Neuronal stem cell (in vitro differentiated cells): ENCODE results near the gene HIRIP3.

Experiments
- DNase-seq: peaks from one replicate; pipeline ENCODE4 v3.0.0-alpha.2; 2013; ENCODE audit warnings: low spot score
- H2AFZ ChIP-seq: one replicate; pipeline ENCODE4 v1.6.1; 2013; ENCODE audit warnings: mild to moderate bottlenecking, low read length, inconsistent platforms
- H2AK5ac ChIP-seq: 2 replicates; pipeline ENCODE4 v1.6.1; 2013; ENCODE audit warnings: low read depth, mild to moderate bottlenecking, inconsistent platforms, low read length, moderate library complexity, mixed read lengths
- H2BK120ac ChIP-seq: 2 replicates; pipeline ENCODE4 v1.6.1; 2013; ENCODE audit warnings: low read depth, mild to moderate bottlenecking, inconsistent platforms, low read length, moderate library complexity, mixed read lengths
- H2BK12ac ChIP-seq: one replicate; pipeline ENCODE4 v1.6.1; 2013; ENCODE audit warnings: low read length, inconsistent platforms
- H2BK15ac ChIP-seq: 2 replicates; pipeline ENCODE4 v1.6.1; 2013; ENCODE audit warnings: mild to moderate bottlenecking, low read length, inconsistent platforms, mixed read lengths
- H2BK5ac ChIP-seq: one replicate; pipeline ENCODE4 v1.6.1; 2013; ENCODE audit warnings: inconsistent platforms, mild to moderate bottlenecking, low read length, moderate library complexity
- H3K14ac ChIP-seq: one replicate; pipeline ENCODE4 v1.6.1; 2013; ENCODE audit warnings: low read length, inconsistent platforms
- H3K18ac ChIP-seq: 2 replicates; pipeline ENCODE4 v1.6.1; 2013; ENCODE audit warnings: low read length, inconsistent platforms
- H3K23ac ChIP-seq: 2 replicates; pipeline ENCODE4 v1.6.1; 2013; ENCODE audit warnings: low read depth, mild to moderate bottlenecking, mixed read lengths, low read length, inconsistent platforms; ENCODE audit not compliant: poor library complexity
- H3K27ac ChIP-seq: replicated peaks from 3 replicates; pipeline ENCODE4 v1.5.1; 2013; ENCODE audit warnings: low read length, inconsistent platforms
- H3K27me3 ChIP-seq, 3 experiments: 2 replicates each; pipeline ENCODE4 v1.6.1; 2013; ENCODE audit warnings: low read length in 3 of 3, mild to moderate bottlenecking in 2 of 3, inconsistent platforms in 1 of 3, low read depth in 1 of 3, mixed read lengths in 1 of 3, moderate library complexity in 1 of 3; ENCODE audit not compliant: control insufficient read depth in 3 of 3, insufficient read depth in 3 of 3
- H3K36me3 ChIP-seq, 2 donors: replicated peaks in 1 of 2; 2 replicates each; pipeline ENCODE4 v1.6.1; 2013; ENCODE audit warnings: low read length in 2 of 2; ENCODE audit not compliant: control insufficient read depth in 2 of 2, insufficient read depth in 2 of 2
- H3K4ac ChIP-seq: 2 replicates; pipeline ENCODE4 v1.6.1; 2013; ENCODE audit warnings: inconsistent platforms, mild to moderate bottlenecking, low read length, moderate library complexity
- H3K4me1 ChIP-seq, 2 donors: 1 replicate in 1 of 2; 2 replicates in 1 of 2; pipeline ENCODE4 v1.6.1; 2013; ENCODE audit warnings: low read length in 2 of 2, low read depth in 1 of 2; ENCODE audit not compliant: control insufficient read depth in 2 of 2, insufficient read depth in 1 of 2
- H3K4me2 ChIP-seq: one replicate; pipeline ENCODE4 v1.6.1; 2013; ENCODE audit warnings: mild to moderate bottlenecking, low read length, inconsistent platforms; ENCODE audit not compliant: insufficient read depth, poor library complexity, severe bottlenecking
- H3K4me3 ChIP-seq, 2 donors: 2 replicates each; pipeline ENCODE4 v1.5.1; 2013; ENCODE audit warnings: low read length in 2 of 2, mild to moderate bottlenecking in 2 of 2, inconsistent platforms in 1 of 2, moderate library complexity in 1 of 2
- H3K79me1 ChIP-seq: one replicate; pipeline ENCODE4 v1.6.1; 2013; ENCODE audit warnings: low read depth, mild to moderate bottlenecking, inconsistent platforms, low read length, moderate library complexity
- H3K9ac ChIP-seq: one replicate; pipeline ENCODE4 v1.6.1; 2013; ENCODE audit warnings: mild to moderate bottlenecking, low read depth, low read length, inconsistent platforms; ENCODE audit not compliant: poor library complexity
- H3K9me3 ChIP-seq, 2 donors: replicated peaks in 1 of 2; 2 replicates each; pipeline versions ENCODE3 to v1.6.1; 2013; ENCODE audit warnings: low read length in 2 of 2, mild to moderate bottlenecking in 2 of 2, inconsistent platforms in 1 of 2, low read depth in 1 of 2, mixed read lengths in 1 of 2, moderate library complexity in 1 of 2; ENCODE audit not compliant: control insufficient read depth in 2 of 2, insufficient read depth in 1 of 2
- H4K8ac ChIP-seq: one replicate; pipeline ENCODE4 v1.6.1; 2013; ENCODE audit warnings: low read depth, mild to moderate bottlenecking, inconsistent platforms, low read length, moderate library complexity
- H4K91ac ChIP-seq: one replicate; pipeline ENCODE4 v1.6.1; 2013; ENCODE audit warnings: low read length, low read depth, mild to moderate bottlenecking, inconsistent platforms; ENCODE audit not compliant: poor library complexity
- WGBS, 2 donors: extraction: QIAGEN DNeasy Blood & Tissue Kit; methylation state at CpG; one replicate each; pipeline ENCODE4 v1.1.7; 2013; ENCODE audit warnings: missing lambda C conversion rate in 2 of 2, mixed read lengths in 1 of 2; ENCODE audit not compliant: insufficient read length in 2 of 2, insufficient replicate concordance in 1 of 2; ENCODE audit errors: extremely low coverage in 2 of 2; 5-methylcytosine and 5-hydroxymethylcytosine counted together

HIRIP3 gene

DNA sequence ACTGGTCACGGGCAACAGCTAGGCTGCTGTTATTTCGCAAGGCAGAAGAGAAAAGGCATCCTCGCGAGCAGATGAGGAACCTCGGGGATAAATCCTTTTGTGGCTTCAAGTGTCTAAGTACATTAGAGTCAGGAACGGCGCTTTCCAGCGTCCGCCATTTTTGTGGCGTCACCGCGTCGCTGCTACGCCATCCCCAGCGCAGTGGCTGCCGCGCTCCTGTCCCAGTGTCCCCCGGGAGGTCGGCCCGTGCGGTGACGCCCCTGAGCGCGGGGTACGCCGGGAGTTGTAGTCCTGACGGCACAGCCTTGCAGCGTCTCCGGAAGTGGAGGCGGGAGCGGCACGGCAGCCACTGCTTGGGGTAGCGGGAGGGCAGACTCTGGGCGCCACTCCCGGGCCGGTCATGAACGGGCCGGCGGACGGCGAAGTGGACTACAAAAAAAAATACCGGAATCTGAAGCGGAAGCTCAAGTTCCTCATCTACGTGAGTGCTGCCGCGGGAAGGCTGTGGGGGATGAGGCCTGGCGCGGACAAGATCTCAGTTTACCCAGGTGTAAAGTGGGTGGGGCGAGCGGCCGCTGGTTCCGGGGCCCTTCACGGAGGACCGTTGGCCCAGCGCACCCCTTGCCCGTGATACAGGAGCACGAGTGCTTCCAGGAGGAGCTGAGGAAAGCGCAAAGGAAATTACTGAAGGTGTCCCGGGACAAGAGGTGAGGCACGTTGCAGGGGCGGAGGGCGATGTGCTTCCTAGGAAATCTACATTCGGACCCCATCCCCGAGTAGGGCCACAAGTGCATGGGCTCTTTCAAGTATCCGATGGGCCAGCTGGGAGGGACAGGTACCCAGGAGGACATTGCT is 721 bp upstream of the HIRIP3 start, which contains the start of gene INO80E:
Gene INO80E, plus strand, starts transcription at position 331 of the 855 bp plus-strand sequence. Its CDS starts 70 bp downstream, at position 401.
- peaks cover 16 to 69% of the 10 kb centered on the region in 2 donors for H3K36me3 ChIP-seq
- H3K4me3 ChIP-seq, result peak within 1 kb of the TSS; percentile 78 to 89
- WGBS, 2 donors, result no CpG with 5 or more reads among the region's 65 CpGs

DNA sequence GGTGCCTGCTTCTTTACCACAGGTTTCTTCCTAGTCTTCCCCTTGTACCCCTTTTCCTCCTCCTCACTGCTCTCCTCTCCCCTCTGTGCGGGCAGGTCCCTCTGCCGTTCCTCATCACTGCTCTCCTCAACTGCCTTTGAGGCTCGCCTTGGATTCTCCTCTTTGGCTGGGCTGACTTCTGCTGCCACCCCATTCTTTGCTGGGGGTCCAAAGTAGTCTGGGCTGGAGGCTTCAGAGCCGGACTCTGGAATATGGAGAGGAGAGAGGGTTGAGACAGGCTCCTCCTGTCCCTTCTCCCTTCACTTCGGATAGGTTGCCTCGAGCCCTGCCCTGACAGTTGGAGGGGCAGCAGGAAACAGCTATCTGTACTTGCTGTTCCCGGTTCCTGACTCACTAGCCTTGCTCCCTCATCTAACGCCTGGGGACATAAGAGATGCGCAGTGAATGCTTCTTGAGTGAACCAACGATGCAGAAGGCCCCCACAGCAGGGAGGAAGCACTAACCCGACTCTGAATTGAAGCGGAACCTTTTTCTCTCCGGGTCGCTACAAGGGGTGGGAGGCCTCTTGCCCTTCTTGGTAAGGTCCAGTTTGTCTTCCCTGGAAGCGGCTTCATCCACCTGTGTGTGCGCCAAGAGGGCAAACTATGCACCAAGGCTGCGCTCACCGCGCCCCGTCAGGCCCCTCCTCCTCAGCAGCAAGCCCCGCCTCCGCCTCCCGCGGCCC is 655 bp downstream of the HIRIP3 start:
- H3K23ac ChIP-seq, result peak overlapping the region; percentile 90
- H3K18ac ChIP-seq, result peak overlapping the region; percentile 94
- H3K4me2 ChIP-seq, result peak overlapping the region; percentile 89
- H3K79me1 ChIP-seq, result peaks cover 5% of the 10 kb centered on the region
- no CpG with 5 or more reads among the region's 24 CpGs for whole genome bisulfite sequencing, 2 donors
- H2BK15ac ChIP-seq, result no peak overlapping the region
- peak overlapping the region; percentile 94 for H3K9ac ChIP-seq
- peak overlapping the region; percentile 21 for H2BK120ac ChIP-seq
- peak overlapping the region; percentile 42 for H3K14ac ChIP-seq
- peak overlapping the region; percentile 45 for H2BK5ac ChIP-seq
- peak overlapping the region; percentile 54 for H3K27ac ChIP-seq
- no peak overlapping the region for H3K4ac ChIP-seq
- peak overlapping the region; percentile 78 to 89 for H3K4me3 ChIP-seq
- H2AK5ac ChIP-seq, result peak overlapping the region; percentile 59
- peaks cover 17 to 70% of the 10 kb centered on the region in 2 donors for H3K36me3 ChIP-seq
- no peaks in the 10 kb centered on the region for H3K27me3 ChIP-seq
- no peak for DNase-seq
- H3K9me3 ChIP-seq, result no peaks in the 10 kb centered on the region
- no peak overlapping the region for H4K91ac ChIP-seq
- H2AFZ ChIP-seq, result peak overlapping the region; percentile 94
- H4K8ac ChIP-seq, result no peak overlapping the region
- no peak overlapping the region for H2BK12ac ChIP-seq
- H3K4me1 ChIP-seq, result peaks cover 8 to 10% of the 10 kb centered on the region in 2 donors

More for the DNA sequence above, 721 bp upstream of the HIRIP3 start, which contains the start of gene INO80E:
- H2BK15ac ChIP-seq, result no peak within 1 kb of the TSS
- H2BK120ac ChIP-seq, result peak within 1 kb of the TSS; percentile 21
- H3K9ac ChIP-seq, result peak within 1 kb of the TSS; percentile 94
- H3K4me2 ChIP-seq, result peak within 1 kb of the TSS; percentile 89
- H2BK12ac ChIP-seq, result no peak within 1 kb of the TSS
- H3K27me3 ChIP-seq, result no peaks in the 10 kb centered on the region
- H3K79me1 ChIP-seq, result peaks cover 5% of the 10 kb centered on the region
- peak within 1 kb of the TSS; percentile 90 for H3K23ac ChIP-seq
- DNase-seq, result peak; percentile 95
- no peaks in the 10 kb centered on the region for H3K9me3 ChIP-seq
- H4K8ac ChIP-seq, result peak within 1 kb of the TSS; percentile 20
- H4K91ac ChIP-seq, result no peak within 1 kb of the TSS
- H3K27ac ChIP-seq, result peak within 1 kb of the TSS; percentile 54
- H3K18ac ChIP-seq, result peak within 1 kb of the TSS; percentile 94
- peak within 1 kb of the TSS; percentile 94 for H2AFZ ChIP-seq
- H2BK5ac ChIP-seq, result peak within 1 kb of the TSS; percentile 45
- peak within 1 kb of the TSS; percentile 59 for H2AK5ac ChIP-seq
- peak within 1 kb of the TSS; percentile 42 for H3K14ac ChIP-seq
- no peak within 1 kb of the TSS for H3K4ac ChIP-seq
- H3K4me1 ChIP-seq, result peaks cover 8 to 10% of the 10 kb centered on the region in 2 donors

DNA sequence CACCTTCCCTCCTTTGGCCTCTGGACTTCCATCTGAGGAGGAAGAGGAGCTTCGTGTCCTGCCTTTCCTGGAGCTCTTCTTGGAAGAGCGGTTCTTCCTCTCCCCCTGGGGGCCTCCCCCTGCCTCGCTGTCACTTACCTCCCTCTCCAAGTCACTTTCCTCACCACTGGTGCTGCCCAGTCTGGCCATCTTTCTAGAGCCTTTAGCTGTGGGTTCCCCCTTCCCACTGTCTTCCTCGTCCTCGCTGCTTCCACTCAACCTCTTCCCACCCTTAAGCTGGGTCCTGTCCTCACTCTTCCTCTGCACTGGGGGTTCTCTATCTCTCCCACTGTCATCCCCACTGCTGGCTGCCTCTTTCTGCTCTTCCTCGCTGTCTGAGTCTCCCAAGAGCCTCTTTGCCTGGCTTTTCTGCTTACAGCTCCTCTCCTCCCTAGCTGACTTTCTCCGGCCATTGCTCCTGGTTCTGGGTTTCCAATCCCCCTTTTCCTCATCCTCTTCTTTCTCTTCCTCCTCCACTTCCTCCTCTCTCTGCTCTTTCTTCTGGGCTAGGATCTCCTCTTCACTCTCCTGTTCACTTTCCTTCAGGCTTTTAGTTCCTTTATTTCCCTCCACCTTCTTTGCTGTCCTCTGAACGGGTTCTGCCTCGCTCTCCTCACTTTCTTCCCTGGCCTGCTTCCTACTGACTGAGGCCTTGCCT is 1.4 kb downstream of the HIRIP3 start:
- Histone ChIP-seq H3K4me1 (peaks cover 8 to 10% of the 10 kb centered on the region in 2 donors), H3K4me2 (no peak overlapping the region), H3K9me3 (no peaks in the 10 kb centered on the region), H3K27ac (no peak overlapping the region), H2BK12ac (no peak overlapping the region), H2BK120ac (no peak overlapping the region), H3K4me3 (peak overlapping the region; percentile 43 to 78), H3K18ac (no peak overlapping the region), H4K8ac (no peak overlapping the region), H3K14ac (no peak overlapping the region), H2BK15ac (no peak overlapping the region), H3K27me3 (no peaks in the 10 kb centered on the region), H4K91ac (no peak overlapping the region), H3K9ac (peak overlapping the region; percentile 5), H3K23ac (no peak overlapping the region), H3K4ac (no peak overlapping the region), H2BK5ac (no peak overlapping the region), H3K79me1 (peaks cover 5% of the 10 kb centered on the region), H3K36me3 (peaks cover 21 to 70% of the 10 kb centered on the region in 2 donors), H2AK5ac (no peak overlapping the region), H2AFZ (no peak overlapping the region)
- DNase-seq, result no peak
- WGBS, 2 donors, result no CpG with 5 or more reads among the region's 9 CpGs
